Measurements from ENCODE around the gene EEF1AKMT2. TPM values are rescaled to one million over a fixed set of nuclear protein-coding genes. Genes with fewer than 3 reads are reported as not detected.

EEF1AKMT2 gene
- total RNA-seq, 2 experiments from 2014 or later, result 14.4 to 16.7 TPM

- Histone ChIP-seq H3K36me3 (ENCODE audit: insufficient read depth, low read length) (peaks cover 10% of the 10 kb centered on the region), H3K27ac (ENCODE audit: low read depth in 1 of 2, low read length in 2 of 2) (peak overlapping the region; percentile 93 to 95), H3K4me1 (ENCODE audit: insufficient read depth, low read length) (peaks cover 98% of the 10 kb centered on the region), H3K27me3 (ENCODE audit: control insufficient read depth in 1 of 2, insufficient read depth in 2 of 2, low read length in 2 of 2) (no peaks in the 10 kb centered on the region), H3K4me3 (ENCODE audit: low read length) (no peak overlapping the region), H3K9me3 (ENCODE audit: control insufficient read depth in 1 of 2, insufficient read depth in 1 of 2, low read length in 2 of 2) (no peaks in the 10 kb centered on the region)
- no peaks in the 10 kb centered on the region for H3K9me3 Mint-ChIP-seq
- H3K27me3 Mint-ChIP-seq, result no peaks in the 10 kb centered on the region
- ATAC-seq (ENCODE audit: poor library complexity) (no peak), DNase-seq (no peak)
- peaks cover 91% of the 10 kb centered on the region for H3K4me1 Mint-ChIP-seq (ENCODE audit: low read depth)
- CTCF ChIA-PET, result interaction anchor here (0.8 to 17.5 kb wide), 13 partner anchors 8 to 187 kb away, joined by 3 to 253 read pairs (median 12); no protein-coding TSS in a partner anchor
- intact Hi-C loops (cut with DNase I, micrococcal nuclease), result loop anchor here in 1 of 2 experiments (5.0 kb wide), 2 partner anchors 40 to 70 kb away; no protein-coding TSS in a partner anchor
- POLR2A ChIA-PET, result interaction anchor here (0.8 to 6.7 kb wide), 14 partner anchors 12 to 74 kb away, joined by 3 to 133 read pairs (median 18); partner anchors contain the start of gene EEF1AKMT2
- H3K4me3 Mint-ChIP-seq, result no peak overlapping the region
- TF ChIP-seq, protein P1, sequence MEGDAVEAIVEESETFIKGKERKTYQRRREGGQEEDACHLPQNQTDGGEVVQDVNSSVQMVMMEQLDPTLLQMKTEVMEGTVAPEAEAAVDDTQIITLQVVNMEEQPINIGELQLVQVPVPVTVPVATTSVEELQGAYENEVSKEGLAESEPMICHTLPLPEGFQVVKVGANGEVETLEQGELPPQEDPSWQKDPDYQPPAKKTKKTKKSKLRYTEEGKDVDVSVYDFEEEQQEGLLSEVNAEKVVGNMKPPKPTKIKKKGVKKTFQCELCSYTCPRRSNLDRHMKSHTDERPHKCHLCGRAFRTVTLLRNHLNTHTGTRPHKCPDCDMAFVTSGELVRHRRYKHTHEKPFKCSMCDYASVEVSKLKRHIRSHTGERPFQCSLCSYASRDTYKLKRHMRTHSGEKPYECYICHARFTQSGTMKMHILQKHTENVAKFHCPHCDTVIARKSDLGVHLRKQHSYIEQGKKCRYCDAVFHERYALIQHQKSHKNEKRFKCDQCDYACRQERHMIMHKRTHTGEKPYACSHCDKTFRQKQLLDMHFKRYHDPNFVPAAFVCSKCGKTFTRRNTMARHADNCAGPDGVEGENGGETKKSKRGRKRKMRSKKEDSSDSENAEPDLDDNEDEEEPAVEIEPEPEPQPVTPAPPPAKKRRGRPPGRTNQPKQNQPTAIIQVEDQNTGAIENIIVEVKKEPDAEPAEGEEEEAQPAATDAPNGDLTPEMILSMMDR (IDR thresholded peaks at IDR 0.05), result no peak
- H3K36me3 Mint-ChIP-seq (ENCODE audit: low read depth), result no peaks in the 10 kb centered on the region
- H3K27ac Mint-ChIP-seq, result peak overlapping the region; percentile 86
Measured at GRCh38 chr10:124717041-124717757, 74.5 kb downstream of the EEF1AKMT2 start.

GRCh38 chr10:124716369-124716768 lies 75.3 kb downstream of the EEF1AKMT2 start:
- intact Hi-C loops (cut with DNase I, micrococcal nuclease), result loop anchor here in 1 of 2 experiments (5.0 kb wide), 2 partner anchors 39 to 69 kb away; no protein-coding TSS in a partner anchor
- Mint-ChIP-seq H3K36me3 (ENCODE audit: low read depth) (no peaks in the 10 kb centered on the region), H3K4me1 (ENCODE audit: low read depth) (peaks cover 82% of the 10 kb centered on the region), H3K9me3 (no peaks in the 10 kb centered on the region), H3K27ac (peak overlapping the region; percentile 86), H3K4me3 (no peak overlapping the region), H3K27me3 (no peaks in the 10 kb centered on the region)
- ATAC-seq (ENCODE audit: poor library complexity) (no peak), DNase-seq (no peak)
- H3K36me3 ChIP-seq (ENCODE audit: insufficient read depth, low read length), result peaks cover 10% of the 10 kb centered on the region
- H3K27me3 ChIP-seq (ENCODE audit: control insufficient read depth in 1 of 2, insufficient read depth in 2 of 2, low read length in 2 of 2), result no peaks in the 10 kb centered on the region
- no peak overlapping the region for H3K4me3 ChIP-seq (ENCODE audit: low read length)
- no peaks in the 10 kb centered on the region for H3K9me3 ChIP-seq (ENCODE audit: control insufficient read depth in 1 of 2, insufficient read depth in 1 of 2, low read length in 2 of 2)
- H3K27ac ChIP-seq (ENCODE audit: low read depth in 1 of 2, low read length in 2 of 2), result peak overlapping the region; percentile 32 to 42
- H3K4me1 ChIP-seq (ENCODE audit: insufficient read depth, low read length), result peaks cover 99% of the 10 kb centered on the region
- ChIA-PET POLR2A (interaction anchor here (3.7 to 6.7 kb wide), 6 partner anchors 11 to 68 kb away, joined by 14 to 133 read pairs (median 58); no protein-coding TSS in a partner anchor), CTCF (interaction anchor here (0.6 to 17.5 kb wide), 5 partner anchors 14 to 84 kb away, joined by 3 to 253 read pairs (median 5); no protein-coding TSS in a partner anchor)
- TF ChIP-seq, protein P1 (IDR thresholded peaks at IDR 0.05), result no peak

GRCh38 chr10:124715439-124715838 lies 76.2 kb downstream of the EEF1AKMT2 start:
- intact Hi-C loops (cut with DNase I, micrococcal nuclease), result loop anchor here in 1 of 2 experiments (5.0 kb wide), 2 partner anchors 38 to 68 kb away; no protein-coding TSS in a partner anchor
- Histone ChIP-seq H3K4me1 (ENCODE audit: insufficient read depth, low read length) (peaks cover 99% of the 10 kb centered on the region), H3K4me3 (ENCODE audit: low read length) (no peak overlapping the region), H3K36me3 (ENCODE audit: insufficient read depth, low read length) (peaks cover 10% of the 10 kb centered on the region), H3K27ac (ENCODE audit: low read depth in 1 of 2, low read length in 2 of 2) (peak overlapping the region; percentile 28 to 32), H3K9me3 (ENCODE audit: control insufficient read depth in 1 of 2, insufficient read depth in 1 of 2, low read length in 2 of 2) (no peaks in the 10 kb centered on the region), H3K27me3 (ENCODE audit: control insufficient read depth in 1 of 2, insufficient read depth in 2 of 2, low read length in 2 of 2) (no peaks in the 10 kb centered on the region)
- ChIA-PET POLR2A (interaction anchor here (0.6 to 6.7 kb wide), 4 partner anchors 10 to 202 kb away, joined by 3 to 133 read pairs (median 43); no protein-coding TSS in a partner anchor), CTCF (interaction anchor here (1.0 to 17.5 kb wide), 4 partner anchors 13 to 30 kb away, joined by 4 to 253 read pairs (median 31); no protein-coding TSS in a partner anchor)
- DNase-seq (peak in 3 of 14 experiments; percentile 36 to 48 (median 44)), ATAC-seq (ENCODE audit: poor library complexity) (no peak)
- H3K27me3 Mint-ChIP-seq, result no peaks in the 10 kb centered on the region
- no peaks in the 10 kb centered on the region for H3K36me3 Mint-ChIP-seq (ENCODE audit: low read depth)
- H3K9me3 Mint-ChIP-seq, result no peaks in the 10 kb centered on the region
- TF ChIP-seq, protein P1 (IDR thresholded peaks at IDR 0.05), result no peak
- H3K4me1 Mint-ChIP-seq (ENCODE audit: low read depth), result peaks cover 84% of the 10 kb centered on the region
- H3K4me3 Mint-ChIP-seq, result peak overlapping the region; percentile 49
- H3K27ac Mint-ChIP-seq, result peak overlapping the region; percentile 86
